HG03354 (cell line): ENCODE data around the gene SLC6A18.
"Not testable (repeated sequence)": the region's sequence is repeated elsewhere in the genome, so short reads cannot be mapped to it uniquely, and the experiment has no call there.

Experiments
- ATAC-seq: cut with Tn5 transposase; IDR thresholded peaks from one replicate; pipeline ENCODE4 v1.9.1; 2021; ENCODE audit warnings: mild to moderate bottlenecking; ENCODE audit not compliant: unreplicated experiment, poor library complexity, severe bottlenecking

The SLC6A18 gene

DNA sequence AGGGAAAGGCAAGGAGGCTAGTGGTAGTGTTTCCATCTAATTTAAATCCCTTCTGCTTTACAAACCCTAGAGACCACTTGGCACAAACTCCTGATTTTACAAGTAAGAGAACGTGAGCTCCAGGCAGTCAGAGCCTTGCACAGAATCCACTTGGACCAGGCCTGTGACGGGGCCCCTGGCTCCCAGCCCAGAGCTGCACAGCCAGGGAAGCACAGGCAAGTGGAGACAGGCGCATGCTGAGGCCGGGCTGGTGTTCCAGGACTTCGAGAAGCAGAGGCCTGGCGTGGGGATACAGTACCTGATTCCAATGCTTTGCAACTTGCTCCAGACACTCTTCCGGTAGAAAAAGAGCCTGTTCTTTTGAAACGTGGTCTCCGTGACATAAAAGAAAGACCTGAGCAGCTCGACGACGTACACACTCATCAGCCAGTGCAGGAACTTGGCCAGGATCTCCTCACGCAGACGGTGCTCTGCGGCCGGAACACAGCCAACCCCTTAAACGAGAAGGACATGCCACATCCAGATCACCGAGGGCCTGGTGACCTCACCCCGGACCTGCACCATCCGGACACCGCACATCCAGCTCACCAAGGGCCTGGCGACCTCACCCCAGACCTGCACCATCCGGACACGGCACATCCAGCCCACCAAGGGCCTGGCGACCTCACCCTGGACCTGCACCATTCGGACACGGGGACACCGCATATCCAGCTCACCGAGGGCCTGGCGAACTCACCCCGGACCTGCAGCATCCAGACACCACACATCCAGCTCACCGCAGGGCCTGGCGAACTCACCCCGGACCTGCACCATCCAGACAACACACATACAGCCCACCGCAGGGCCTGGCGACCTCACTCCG, 57.2 kb downstream of the SLC6A18 start:
- ATAC-seq: no peak

DNA sequence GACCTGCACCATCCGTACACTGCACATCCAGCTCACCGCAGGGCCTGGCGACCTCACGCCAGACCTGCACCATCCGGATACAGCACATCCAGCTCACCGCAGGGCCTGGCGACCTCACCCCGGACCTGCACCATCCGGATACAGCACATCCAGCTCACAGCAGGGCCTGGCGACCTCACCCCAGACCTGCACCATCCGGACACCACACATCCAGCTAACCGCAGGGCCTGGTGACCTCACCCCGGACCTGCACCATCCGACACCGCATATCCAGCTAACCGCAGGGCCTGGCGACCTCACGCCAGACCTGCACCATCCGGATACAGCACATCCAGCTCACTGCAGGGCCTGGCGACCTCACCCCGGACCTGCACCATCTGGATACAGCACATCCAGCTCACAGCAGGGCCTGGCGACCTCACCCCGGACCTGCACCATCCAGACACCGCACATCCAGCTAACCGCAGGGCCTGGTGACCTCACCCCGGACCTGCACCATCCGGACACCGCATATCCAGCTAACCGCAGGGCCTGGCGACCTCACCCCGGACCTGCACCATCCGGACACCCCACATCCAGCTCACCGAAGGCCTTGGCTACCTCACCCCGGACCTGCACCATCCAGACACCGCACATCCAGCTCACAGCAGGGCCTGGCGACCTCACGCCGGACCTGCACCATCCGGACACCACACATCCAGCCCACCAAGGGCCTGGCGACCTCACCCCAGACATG, 58.0 kb downstream of the SLC6A18 start:
- ATAC-seq: not testable (repeated sequence)

- ATAC-seq: not testable (repeated sequence)
These were observed 58.5 kb downstream of the SLC6A18 start for GRCh38 chr5:1283729-1284041.

DNA sequence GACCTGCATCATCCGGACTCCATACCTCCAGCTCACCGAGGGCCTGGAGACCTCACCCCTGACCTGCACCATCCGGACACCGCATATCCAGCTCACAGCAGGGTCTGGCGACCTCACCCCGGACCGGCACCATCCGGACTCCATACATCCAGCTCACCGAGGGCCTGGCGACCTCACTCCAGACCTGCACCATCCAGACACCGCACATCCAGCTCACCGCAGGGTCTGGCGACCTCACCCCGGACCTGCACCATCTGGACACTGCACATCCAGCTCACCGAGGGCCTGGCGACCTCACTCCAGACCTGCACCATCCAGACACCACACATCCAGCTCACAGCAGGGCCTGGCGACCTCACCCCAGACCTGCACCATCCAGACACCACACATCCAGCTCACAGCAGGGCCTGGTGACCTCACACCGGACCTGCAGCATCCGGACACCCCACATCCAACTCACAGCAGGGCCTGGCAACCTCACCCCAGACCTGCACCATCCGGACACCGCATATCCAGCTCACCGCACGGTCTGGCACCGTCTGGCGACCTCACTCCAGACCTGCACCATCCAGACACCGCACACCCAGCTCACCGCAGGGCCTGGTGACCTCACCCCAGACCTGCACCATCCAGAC, 59.3 kb downstream of the SLC6A18 start:
- not testable (repeated sequence) for ATAC-seq

DNA sequence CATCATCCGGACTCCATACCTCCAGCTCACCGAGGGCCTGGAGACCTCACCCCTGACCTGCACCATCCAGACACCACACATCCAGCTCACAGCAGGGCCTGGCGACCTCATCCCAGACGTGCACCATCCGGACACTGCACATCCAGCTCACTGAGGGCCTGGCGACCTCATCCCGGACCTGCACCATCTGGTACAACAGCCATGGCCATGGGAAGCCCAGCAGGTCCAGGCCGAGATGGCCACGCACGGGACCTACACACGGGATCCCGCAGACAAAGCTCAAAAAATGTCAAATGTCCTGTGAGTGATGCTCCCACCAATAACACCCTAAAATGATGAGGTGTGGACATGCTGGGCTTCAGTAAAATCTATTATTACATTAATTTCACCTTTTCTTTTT, 60.0 kb downstream of the SLC6A18 start:
- ATAC-seq: no peak

- no peak for ATAC-seq
These were observed 60.7 kb downstream of the SLC6A18 start for GRCh38 chr5:1285883-1286291.

DNA sequence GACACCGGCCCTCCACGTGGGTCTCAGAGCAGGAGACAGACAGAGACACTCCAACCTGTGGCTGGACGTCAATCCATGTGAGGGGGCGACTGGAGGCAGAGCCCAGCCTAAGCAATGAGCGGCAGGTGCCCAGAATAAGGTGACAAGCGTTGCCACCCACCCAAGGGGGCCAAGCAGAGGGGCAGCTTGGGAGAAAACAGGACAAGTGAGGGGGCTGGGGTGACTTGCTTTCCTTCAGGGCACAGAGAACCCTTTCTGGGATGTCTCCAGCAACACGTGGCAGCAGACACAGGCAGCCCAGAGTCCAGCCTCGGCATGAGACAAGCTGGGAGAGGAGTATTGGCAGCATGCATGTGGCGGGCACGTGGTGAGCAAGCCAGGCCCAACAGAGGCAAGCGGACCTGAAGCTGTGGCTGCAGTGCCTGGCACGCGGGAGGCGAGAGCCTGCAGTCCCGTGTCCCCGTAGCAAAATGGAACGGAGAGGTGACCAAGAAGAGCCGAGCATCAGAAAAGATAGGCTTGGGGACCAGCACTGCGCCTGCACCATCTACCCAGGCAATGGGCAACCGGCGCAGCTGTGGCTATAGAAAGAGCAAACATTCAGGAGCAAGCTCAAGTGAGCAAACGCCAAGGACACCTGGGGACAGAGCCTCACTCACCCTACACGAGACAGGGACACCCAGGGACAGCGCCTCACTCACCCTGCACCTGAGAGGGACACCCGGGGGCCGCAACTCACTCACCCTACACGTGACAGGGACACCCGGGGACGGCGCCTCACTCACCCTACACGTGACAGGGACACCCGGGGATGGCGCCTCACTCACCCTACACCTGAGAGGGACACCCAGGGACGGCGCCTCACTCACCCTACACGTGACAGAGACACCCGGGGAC, 63.5 kb downstream of the SLC6A18 start:
- ATAC-seq: no peak

DNA sequence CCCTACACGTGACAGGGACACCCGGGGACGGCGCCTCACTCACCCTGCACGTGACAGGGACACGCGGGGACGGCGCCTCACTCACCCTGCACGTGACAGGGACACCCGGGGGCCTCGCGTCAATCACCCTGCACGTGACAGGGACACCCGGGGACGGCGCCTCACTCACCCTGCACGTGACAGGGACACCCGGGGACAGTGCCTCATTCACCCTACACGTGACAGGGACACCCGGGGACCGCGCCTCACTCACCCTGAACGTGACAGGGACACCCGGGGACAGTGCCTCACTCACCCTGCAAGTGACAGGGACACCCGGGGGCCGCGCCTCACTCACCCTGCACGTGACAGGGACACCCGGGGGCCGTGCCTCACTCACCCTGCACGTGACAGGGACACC, 64.4 kb downstream of the SLC6A18 start:
- not testable (repeated sequence) for ATAC-seq

GRCh38 chr5:1290956-1291355, 65.8 kb downstream of the SLC6A18 start:
- ATAC-seq: not testable (repeated sequence)

DNA sequence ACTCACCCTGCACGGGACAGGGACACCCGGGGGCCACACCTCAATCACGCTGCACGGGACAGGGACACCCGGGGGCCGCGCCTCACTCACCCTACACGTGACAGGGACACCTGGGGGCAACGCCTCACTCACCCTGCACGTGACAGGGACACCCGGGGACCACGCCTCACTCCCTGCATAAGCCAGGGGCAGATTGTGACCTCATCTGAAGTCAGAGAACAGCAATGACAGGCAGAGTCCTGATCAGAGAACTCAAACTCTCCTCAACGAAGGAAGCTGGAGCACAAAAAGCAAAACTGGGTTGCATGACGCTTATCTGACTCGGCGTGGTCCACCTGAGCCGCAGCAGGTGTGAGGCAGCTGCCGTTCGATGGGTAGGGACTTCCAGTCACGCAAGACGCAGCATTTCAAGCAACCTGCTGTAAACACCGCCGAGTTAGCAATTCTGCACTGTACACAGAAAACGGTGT, 66.5 kb downstream of the SLC6A18 start:
- ATAC-seq: no peak

DNA sequence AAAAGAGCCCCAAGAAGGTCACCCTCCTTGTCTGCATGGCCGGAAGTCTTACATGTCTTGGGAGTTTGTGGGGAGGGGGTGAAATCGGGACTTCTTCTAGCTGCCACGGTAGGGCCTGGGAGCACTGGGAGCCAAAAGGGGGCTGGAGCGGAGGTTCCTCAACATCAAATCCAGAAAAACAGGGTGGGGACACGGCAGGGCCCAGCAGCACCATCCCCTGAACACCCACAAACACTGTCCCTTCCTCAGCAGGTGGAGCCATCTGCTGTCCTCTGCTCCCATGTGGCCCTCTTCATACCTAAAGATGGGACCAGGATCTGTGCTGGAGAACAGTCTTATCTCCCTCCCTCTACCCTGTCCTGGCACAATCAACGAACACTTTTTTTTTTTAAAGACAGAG, 67.0 kb downstream of the SLC6A18 start:
- ATAC-seq: no peak

DNA sequence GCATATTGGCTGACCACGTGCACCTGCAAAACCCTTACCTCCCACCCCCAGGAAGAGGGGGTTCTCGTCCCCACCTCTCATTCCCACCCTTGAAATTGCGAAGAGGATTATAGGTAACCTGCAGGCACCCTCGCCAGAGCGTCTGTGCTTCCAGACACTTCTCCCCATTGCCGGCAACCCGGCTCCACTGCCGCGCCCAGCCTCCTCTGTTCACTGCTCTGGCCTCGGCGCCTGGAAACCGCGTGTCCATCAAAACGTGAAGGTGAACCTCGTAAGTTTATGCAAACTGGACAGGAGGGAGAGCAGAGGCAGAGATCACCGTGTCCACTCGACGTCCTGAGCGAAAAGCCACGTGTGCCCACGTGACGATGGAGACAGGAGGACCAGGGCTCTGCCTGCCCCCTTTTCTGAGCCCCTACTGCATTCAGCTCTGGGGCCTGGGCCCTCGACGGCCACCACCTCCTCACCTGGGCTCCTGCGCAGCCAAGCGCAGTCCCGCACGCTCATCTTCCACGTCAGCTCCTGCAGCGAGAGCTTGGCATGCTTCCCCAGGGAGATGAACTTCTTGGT, 67.8 kb downstream of the SLC6A18 start:
- ATAC-seq: no peak

GRCh38 chr5:1293416-1294205, 68.4 kb downstream of the SLC6A18 start:
- ATAC-seq: no peak

DNA sequence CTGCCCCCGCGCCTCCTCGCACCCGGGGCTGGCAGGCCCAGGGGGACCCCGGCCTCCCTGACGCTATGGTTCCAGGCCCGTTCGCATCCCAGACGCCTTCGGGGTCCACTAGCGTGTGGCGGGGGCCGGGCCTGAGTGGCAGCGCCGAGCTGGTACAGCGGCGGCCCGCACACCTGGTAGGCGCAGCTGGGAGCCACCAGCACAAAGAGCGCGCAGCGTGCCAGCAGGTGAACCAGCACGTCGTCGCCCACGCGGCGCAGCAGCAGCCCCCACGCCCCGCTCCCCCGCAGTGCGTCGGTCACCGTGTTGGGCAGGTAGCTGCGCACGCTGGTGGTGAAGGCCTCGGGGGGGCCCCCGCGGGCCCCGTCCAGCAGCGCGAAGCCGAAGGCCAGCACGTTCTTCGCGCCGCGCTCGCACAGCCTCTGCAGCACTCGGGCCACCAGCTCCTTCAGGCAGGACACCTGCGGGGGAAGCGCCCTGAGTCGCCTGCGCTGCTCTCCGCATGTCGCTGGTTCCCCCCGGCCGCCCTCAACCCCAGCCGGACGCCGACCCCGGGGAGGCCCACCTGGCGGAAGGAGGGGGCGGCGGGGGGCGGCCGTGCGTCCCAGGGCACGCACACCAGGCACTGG, 69.1 kb downstream of the SLC6A18 start:
- ATAC-seq: no peak

- no peak for ATAC-seq
These were observed 69.9 kb downstream of the SLC6A18 start, which contains the start of gene TERT for GRCh38 chr5:1294835-1295649. TSS of gene TERT (minus strand) at chr5:1295068. CDS start at chr5:1294989, 79 bp downstream.

GRCh38 chr5:1295650-1296037, 70.5 kb downstream of the SLC6A18 start:
- no peak for ATAC-seq
